Epidermal melanocyte (primary cell): ENCODE results near the gene DAAM2.

Source experiments
- DNase-seq: peaks from one replicate; pipeline ENCODE4 v3.0.0; 2011; ENCODE audit warnings: low spot score; ENCODE audit not compliant: insufficient read length

Gene DAAM2

GRCh38 chr6:39818695-39819094 lies 26.5 kb downstream of the DAAM2 start:
- DNase-seq = no peak

- DNase-seq = no peak
Observed at GRCh38 chr6:39819228-39819627, 27.1 kb downstream of the DAAM2 start.

GRCh38 chr6:39819676-39820075 lies 27.5 kb downstream of the DAAM2 start:
- no peak for DNase-seq

DNA sequence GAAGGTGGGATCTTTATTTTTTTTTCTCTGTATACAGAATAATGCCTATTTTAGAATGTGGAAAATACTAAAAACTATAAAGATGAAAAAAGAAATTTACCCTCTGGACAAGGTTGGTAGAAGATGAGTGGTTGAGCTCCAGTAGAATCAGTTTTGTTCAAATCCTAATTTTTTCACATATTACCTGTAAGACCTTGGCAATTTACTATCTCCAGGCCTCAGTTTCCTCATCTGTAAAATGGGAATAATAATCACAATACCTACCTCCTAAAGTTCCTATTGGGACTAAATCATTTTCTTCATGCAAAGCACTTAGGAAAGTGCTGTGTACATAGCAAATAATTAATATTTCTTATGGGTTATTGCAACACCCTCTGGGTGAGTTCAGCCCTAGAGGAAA lies 28.4 kb downstream of the DAAM2 start:
- DNase-seq = no peak

GRCh38 chr6:39821046-39821740 lies 29.0 kb downstream of the DAAM2 start:
- DNase-seq = no peak

- peak; percentile 74 for DNase-seq
Observed at GRCh38 chr6:39821742-39822532, 29.8 kb downstream of the DAAM2 start.

GRCh38 chr6:39822846-39823815 lies 31.0 kb downstream of the DAAM2 start:
- DNase-seq = no peak

DNA sequence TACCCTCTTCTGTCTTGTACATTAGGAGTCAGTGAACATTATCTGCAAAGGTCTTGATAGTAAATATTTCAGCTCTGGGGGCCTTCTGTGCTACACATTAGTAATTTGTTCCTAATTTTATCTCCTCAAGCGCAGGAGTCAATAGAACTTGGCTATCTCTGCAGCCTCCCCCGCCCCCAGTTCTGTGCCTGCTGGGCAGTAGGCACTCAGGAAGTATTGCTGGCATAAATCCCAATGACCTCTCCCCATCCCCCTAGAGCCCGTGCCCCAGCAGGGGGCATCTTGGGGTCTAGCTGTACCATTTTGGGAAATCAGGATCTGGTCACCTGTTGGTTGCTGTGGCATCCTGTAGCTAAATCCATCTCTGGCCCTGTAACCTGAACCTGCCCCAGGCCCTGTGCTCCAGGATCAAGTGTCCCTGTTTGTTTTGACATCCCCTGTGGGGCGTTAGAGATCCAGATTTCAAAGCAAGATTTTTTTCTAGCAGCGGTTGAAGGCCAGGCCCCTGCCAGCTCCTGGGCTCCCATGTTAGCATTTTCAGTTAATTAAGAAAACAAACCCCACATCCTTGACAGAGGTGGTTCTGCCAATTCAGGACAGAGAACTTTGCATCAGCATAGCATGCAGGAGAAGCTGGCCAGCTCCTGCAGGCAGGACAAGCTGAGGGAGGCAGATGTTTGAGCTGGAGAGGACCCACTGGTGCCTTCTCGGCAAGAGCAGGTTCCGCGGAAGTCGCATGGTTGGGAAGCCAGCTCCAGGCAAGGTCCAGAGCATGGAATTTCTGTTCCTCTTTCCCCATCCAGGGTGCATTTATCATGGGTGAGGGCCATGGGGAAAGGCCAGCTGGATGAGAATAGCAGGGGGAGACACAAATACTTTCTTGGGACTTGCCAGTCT lies 32.1 kb downstream of the DAAM2 start:
- DNase-seq = no peak

- DNase-seq = no peak
Observed at GRCh38 chr6:39829331-39829730, 37.2 kb downstream of the DAAM2 start.

GRCh38 chr6:39830444-39830843 lies 38.3 kb downstream of the DAAM2 start:
- no peak for DNase-seq

DNA sequence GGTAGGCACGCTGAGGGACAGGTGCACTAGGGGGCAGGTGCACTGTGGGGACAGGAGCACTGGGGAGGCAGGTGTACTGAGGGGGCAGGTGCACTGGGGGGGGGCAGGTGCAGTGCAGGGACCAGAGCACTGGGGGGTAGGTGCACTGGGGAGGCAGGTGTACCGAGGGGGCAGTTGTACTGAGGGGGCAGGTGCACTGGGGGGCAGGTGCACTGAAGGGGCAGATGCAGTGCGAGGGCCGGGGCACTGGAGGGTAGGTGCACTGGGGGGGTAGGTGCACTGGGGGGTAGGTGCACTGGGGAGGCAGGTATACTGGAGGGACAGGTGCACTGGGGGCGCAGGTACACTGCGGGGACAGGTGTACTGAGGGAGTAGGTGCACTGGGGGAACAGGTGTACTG lies 39.5 kb downstream of the DAAM2 start:
- DNase-seq = no peak

DNA sequence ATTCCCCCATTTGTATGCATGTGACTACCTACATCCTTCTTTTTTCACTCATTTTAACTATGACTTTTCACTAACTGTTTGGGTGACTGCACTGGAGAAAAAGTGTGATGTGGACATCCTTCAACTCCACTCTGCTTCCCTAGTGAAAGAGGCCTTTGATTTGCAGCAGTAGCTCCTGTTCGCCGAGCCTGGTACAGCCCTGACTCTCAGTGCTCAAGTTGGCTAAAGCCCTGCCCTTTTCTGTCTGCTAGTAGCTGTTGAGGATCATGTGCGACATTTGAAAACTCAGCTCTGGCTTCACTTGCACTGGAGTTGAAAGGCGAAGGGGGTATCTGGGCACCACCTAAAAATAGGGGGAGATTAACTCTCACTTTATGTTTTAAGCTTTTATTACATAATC lies 42.1 kb downstream of the DAAM2 start:
- no peak for DNase-seq

GRCh38 chr6:39834866-39835265 lies 42.7 kb downstream of the DAAM2 start:
- DNase-seq = no peak

- DNase-seq = no peak
Observed at GRCh38 chr6:39835821-39836295, 43.7 kb downstream of the DAAM2 start.

DNA sequence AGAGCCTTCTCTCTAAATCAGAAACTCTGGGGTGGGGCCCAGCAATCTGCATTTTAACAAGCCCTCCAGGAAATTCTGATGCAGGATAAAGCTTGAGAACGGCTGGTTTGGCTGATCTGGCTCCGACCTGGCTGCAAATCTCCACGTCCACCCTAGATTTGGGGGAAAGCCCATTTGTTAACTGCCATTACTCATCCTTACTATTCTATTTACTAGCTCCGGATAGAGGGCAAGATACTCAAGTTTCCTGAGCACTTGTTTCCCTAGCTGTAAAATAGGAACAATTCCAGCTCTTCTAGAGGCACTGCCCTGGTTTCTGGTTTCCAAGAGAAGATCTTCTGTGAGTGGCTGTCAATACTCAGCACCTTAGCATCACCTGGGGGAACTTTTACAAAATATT lies 44.4 kb downstream of the DAAM2 start:
- no peak for DNase-seq

DNA sequence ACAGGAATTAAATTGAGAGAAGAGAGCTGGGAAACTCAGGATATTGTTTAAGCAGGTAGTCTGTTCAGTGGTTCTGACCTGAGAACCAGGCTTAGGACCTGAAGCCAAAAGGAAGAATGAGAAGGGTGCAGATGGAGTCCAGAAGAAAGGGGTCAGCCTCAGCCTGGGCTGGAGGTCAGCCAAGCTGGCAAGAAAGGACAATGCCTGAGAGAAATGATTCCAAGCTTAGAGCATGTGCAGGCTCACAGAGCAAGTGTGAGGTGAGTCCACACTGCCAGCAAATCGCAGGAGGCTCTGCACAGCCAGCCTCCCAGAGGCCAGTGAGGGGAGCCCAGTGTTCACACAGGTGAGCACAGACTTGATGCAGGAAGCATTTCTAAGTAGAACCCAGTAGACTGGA lies 47.3 kb downstream of the DAAM2 start:
- no peak for DNase-seq

DNA sequence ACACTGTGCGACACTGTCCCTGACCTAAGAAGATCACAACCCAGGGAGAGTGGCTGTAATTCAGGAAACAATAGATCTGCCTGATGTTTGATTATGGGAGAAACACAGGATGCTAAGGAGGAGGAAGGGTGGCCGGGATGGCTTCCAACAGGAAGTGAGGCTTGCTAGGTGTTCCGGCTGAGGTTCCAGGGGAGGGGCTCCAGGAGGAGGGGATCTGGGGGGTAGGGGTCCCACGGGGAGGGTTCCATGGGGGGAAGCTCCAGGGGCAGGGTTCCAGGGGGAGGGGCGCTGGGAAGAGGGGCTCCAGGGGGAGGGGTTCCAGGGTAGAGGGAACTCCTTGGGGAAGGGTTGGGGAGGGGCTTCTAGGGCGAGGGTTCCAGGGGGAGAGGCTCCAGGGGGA lies 48.6 kb downstream of the DAAM2 start:
- DNase-seq = no peak

- no peak for DNase-seq
Observed at GRCh38 chr6:39841291-39841690, 49.1 kb downstream of the DAAM2 start.

DNA sequence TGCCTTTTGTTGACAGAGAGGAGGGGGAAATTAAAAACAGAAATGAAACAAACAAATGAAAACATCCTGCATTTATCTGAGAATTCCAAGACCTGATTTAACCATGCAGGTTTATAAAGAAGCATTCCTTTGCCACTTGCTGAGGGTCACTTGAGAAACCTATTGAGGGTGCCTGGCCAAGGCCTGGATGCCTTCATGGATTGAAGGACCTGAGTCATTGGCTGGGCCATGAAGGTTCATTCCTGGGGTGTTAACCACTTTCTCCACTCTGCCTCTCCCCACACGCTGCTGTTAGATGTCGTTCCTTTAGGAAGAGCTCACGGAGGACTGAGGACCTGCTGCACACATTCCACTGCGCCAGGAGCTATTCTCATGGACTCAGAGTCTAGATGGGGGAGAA lies 49.7 kb downstream of the DAAM2 start:
- DNase-seq = no peak

DNA sequence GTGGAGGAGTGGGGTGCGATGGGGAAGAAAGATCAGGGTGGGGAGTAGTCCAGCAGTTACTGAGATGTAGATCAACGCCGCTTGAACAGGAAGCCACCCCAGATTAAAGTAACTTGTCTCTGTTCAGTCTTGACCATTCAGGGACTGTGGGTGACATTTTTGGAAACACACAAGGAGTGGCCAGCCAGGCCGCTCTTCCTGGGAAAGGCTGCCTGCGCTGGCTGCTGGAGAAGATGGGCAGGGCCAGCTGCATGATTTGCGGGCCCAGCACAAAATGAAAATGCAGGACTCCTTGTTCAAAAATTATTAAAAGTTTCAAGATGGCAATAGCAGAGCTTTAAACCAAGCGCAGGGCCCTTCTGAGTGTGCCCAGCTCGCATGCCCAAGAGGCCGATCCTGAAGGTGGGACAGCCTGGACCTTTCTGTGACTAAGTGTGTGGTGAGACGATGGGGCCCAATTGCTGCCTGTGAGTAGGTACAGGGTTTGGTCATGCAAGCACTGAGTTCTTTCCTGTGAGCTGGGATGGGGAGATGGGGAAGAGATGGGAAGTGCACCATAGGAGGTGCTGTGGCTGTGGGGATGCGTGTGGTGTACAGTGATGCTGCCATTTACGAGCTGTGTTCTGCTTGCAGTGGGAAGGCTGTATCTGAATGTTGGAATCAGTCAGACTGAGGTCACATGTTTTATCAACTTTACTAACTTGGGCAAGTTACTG lies 51.3 kb downstream of the DAAM2 start:
- DNase-seq = no peak
